ENCODE measurements around the gene SOX8.
"Not testable (repeated sequence)": the region's sequence is repeated elsewhere in the genome, so short reads cannot be mapped to it uniquely, and the experiment has no call there.

SOX8 gene

DNA sequence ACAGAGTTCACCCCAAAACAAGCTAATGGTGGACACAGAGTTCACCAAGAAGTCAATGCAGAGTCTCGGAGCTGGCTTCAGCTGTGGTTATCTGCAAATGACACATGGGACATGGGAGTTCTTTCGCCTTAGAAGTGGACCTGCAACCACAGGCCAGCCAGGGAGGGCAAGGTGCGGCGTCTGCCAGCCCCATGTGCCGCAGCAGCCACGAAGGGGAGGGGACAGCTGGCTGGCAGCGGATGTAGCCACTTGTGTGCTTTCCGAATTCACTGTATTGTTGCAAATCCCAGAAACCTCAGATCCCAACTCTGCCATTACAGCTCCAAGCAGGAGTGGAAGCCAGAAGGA is 35.5 kb upstream of the SOX8 start:
- H3K27ac ChIP-seq = no peak overlapping the region
- TF ChIP-seq, protein P1, sequence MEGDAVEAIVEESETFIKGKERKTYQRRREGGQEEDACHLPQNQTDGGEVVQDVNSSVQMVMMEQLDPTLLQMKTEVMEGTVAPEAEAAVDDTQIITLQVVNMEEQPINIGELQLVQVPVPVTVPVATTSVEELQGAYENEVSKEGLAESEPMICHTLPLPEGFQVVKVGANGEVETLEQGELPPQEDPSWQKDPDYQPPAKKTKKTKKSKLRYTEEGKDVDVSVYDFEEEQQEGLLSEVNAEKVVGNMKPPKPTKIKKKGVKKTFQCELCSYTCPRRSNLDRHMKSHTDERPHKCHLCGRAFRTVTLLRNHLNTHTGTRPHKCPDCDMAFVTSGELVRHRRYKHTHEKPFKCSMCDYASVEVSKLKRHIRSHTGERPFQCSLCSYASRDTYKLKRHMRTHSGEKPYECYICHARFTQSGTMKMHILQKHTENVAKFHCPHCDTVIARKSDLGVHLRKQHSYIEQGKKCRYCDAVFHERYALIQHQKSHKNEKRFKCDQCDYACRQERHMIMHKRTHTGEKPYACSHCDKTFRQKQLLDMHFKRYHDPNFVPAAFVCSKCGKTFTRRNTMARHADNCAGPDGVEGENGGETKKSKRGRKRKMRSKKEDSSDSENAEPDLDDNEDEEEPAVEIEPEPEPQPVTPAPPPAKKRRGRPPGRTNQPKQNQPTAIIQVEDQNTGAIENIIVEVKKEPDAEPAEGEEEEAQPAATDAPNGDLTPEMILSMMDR (IDR thresholded peaks at IDR 0.05) = no peak
- TF ChIP-seq ZFX (IDR thresholded peaks at IDR 0.05; ENCODE audit: borderline replicate concordance) = no peak

DNA sequence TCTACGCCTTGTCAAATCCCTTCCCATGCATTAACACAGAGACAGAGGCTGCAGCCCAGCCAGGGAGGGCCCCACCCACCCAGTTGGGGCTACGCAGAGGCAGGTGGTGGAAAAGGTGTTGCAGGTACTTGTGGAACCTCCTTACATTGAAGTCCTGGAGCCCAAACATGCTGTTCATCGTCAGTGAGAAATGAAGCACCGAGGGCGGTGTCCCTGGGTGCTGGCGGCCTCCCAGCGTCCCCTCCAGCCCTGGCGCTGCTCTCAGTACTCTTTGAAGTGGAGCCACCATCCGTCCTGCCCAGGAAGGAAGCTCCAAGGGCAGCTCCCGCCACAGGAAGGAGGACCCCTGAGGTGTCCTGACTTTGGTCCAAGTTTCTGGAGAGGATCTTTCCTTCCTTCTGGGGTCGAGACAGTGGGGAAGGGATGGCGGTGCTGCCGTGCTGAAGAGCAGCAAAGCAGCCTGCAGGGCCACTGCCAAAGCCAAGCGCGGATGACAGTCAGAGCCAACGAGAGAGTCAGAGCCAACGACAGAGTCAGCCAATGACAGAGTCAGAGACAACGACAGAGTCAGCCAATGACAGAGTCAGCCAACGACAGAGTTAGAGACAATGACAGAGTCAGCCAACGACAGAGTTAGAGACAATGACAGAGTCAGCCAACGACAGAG is 34.2 kb upstream of the SOX8 start:
- H3K27ac ChIP-seq = no peak overlapping the region
- TF ChIP-seq, protein P1 (IDR thresholded peaks at IDR 0.05) = no peak
- TF ChIP-seq ZFX (IDR thresholded peaks at IDR 0.05; ENCODE audit: borderline replicate concordance) = no peak

DNA sequence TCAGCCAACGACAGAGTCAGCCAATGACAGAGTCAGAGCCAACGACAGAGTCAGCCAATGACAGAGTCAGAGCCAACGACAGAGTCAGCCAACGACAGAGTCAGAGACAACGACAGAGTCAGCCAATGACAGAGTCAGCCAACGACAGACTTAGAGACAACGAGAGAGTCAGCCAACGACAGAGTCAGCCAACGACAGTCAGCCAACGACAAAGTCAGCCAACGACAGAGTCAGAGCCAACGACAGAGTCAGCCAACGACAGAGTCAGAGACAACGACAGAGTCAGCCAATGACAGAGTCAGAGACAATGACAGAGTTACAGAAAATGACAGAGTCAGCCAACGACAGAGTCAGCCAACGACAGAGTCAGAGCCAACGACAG is 33.7 kb upstream of the SOX8 start:
- not testable (repeated sequence) for H3K27ac ChIP-seq

DNA sequence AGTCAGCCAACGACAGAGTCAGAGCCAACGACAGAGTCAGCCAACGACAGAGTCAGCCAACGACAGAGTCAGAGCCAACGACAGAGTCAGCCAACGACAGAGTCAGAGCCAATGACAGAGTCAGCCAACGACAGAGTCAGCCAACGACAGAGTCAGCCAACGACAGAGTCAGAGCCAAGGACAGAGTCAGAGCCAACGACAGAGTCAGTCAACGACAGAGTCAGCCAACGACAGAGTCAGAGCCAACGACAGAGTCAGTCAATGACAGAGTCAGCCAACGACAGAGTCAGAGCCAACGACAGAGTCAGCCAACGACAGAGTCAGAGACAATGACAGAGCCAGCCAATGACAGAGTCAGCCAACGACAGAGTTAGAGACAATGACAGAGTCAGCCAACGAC is 32.8 kb upstream of the SOX8 start:
- not testable (repeated sequence) for H3K27ac ChIP-seq

DNA sequence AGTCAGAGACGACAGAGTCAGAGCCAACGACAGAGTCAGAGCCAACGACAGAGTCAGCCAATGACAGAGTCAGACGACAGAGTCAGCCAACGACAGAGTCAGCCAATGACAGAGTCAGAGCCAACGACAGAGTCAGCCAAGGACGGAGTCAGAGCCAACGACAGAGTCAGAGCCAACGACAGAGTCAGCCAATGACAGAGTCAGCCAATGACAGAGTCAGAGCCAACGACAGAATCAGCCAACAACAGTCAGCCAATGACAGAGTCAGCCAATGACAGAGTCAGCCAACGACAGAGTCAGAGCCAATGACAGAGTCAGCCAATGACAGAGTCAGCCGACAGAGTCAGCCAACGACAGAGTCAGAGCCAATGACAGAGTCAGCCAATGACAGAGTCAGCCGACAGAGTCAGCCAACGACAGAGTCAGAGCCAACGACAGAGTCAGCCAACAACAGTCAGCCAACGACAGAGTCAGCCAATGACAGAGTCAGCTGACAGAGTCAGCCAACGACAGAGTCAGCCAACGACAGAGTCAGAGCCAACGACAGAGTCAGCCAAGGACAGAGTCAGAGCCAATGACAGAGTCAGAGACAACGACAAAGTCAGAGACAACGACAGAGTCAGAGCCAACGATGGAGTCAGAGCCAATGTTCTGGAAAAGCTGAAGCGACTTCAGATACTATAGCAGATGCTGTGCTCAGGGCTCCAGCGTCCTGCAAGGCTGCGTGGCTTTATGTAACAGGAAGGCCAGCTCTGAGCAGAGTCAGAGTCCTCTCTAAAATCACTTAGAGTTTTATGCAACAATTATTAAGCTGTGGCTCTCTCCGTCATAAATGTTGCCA is 30.6 kb upstream of the SOX8 start:
- not testable (repeated sequence) for H3K27ac ChIP-seq

DNA sequence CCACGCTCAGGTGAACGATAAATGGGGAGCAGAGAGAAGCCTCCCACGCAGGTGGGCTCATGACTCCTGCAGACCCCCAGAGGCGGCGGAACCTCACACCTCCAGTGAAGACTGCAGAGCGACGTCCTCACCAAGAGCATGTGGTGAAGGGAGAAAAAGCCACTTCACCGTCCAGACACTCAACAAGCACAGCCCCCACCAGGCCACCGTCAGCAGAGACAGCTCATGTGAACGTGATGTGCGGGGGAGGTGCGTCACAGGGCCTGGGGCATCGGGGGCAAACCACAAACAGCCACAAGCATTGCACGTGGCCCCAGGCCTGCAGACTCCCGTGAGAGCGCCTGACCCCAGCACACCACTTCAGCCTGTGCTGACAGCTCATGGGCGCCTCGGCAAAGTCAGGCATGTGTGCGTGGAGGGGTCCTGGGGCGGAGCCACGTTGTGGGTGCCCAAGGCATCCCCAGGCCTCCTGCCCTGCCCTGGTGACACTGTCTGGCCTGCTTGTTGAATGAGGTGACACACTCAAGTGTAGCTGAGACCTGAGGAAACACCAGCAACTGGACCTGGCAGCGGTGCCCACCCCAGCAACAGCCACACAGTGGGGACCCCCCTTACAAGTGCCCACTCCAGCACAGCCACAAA is 29.8 kb upstream of the SOX8 start:
- TF ChIP-seq, protein P1 (IDR thresholded peaks at IDR 0.05) = no peak
- TF ChIP-seq ZFX (IDR thresholded peaks at IDR 0.05; ENCODE audit: borderline replicate concordance) = no peak
- H3K27ac ChIP-seq = no peak overlapping the region

DNA sequence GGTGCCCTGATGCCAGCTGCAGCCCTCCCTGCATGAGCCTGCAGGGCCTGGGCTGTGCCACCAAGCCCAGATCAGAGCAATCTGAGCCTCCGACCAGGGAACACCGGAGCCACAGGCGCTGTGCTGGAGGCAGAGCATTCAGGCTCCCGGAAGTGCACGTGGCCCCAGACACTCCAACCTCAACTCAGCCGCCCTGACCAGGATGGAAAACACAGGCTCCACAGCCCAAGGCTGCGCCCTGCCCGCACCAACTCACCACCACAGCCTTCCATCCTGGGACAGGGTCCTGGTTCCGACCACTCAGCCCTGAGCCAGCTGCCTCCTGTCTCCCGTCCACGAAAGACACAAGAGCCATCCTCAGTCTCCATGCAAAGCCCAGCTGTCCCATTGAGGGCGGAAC is 29.2 kb upstream of the SOX8 start:
- TF ChIP-seq, protein P1 (IDR thresholded peaks at IDR 0.05) = no peak
- no peak for TF ChIP-seq ZFX (IDR thresholded peaks at IDR 0.05; ENCODE audit: borderline replicate concordance)

DNA sequence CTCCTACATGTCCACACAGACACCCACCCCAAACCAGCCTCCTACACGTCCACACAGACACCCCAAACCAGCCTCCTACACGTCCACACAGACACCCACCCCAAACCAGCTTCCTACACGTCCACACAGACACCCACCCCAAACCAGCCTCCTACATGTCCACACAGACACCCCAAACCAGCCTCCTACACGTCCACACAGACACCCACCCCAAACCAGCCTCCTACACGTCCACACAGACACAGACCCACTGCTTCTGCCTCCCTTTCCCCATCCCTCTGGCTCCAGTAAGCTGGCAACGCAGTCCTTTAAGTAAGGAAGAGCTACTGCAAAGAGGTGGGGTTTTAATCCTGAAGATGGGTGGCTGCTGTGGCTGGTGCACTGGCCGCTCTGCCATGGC is 27.8 kb upstream of the SOX8 start:
- H3K27ac ChIP-seq = not testable (repeated sequence)

More for the DNA sequence above, 29.2 kb upstream of the SOX8 start:
- no peak overlapping the region for H3K27ac ChIP-seq

DNA sequence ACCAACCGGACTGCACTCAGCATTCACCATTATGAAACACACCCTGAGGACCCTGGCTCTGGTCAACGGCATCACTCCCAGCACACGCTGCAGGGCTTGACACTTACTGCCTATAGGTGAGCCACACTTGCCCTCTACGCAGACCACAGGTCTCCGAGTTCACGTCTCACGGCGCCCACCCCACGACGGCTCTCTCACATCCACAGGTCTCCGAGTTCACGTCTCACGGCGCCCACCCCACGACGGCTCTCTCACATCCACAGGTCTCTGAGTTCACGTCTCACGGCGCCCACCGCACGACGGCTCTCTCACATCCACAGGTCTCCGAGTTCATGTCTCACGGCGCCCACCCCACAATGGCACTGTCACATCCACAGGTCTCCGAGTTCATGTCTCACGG is 25.8 kb upstream of the SOX8 start:
- H3K27ac ChIP-seq = not testable (repeated sequence)

All from 22Rv1 (cell line).